Measurements from ENCODE around the gene SMIM45.

Gene SMIM45

DNA sequence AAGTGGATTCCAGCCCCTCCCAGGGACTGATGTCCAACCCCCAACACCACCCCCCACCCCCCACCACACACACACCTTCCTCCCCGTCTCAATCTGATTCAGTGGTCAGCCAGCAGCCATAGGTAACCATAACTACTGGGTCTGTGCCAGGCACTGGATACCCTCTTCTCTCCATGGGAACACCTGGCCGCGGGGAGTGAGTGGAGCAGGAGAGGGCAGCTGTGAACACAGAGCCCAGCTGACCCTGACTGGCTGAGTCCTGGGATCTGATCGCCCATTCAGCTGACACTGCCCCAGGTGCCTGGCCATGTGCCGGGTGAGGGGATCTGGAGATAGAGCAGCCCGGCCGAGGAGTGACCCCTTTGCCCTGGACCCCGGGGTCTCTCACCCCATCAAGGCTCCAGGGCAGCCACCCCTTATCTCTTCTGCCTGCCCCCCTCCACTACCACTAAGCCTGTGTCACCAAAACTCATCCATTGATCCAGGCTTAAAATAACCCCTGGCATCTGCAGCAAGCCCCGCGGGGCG lies 34.5 kb upstream of the SMIM45 start:
- ChIA-PET POLR2A (no interaction called here), CTCF (interaction anchor here (0.8 to 2.4 kb wide), 3 partner anchors 9 to 171 kb away, joined by 3 to 14 read pairs (median 4); partner anchors contain the start of gene TNFRSF13C)
- intact Hi-C loops (cut with micrococcal nuclease) (no loop called here), dilution Hi-C loops (cut with MboI; ENCODE audit: extremely low pct_ligation_motif_present, low sequenced_read_pairs) (no loop called here)
- no peak for DNase-seq (ENCODE audit: low read depth, low spot score)
- Histone ChIP-seq H3K9me3 (replicated peaks; ENCODE audit: control insufficient read depth, insufficient read depth, low read length) (no peaks in the 10 kb centered on the region), H3K27me3 (ENCODE audit: control insufficient read depth in 2 of 2, insufficient read depth in 2 of 2, low read length in 2 of 2) (peaks cover 36 to 43% of the 10 kb centered on the region in 2 experiments), H3K27ac (ENCODE audit: insufficient read depth, low read depth, low read length) (no peak overlapping the region), H3K9ac (replicated peaks; ENCODE audit: extremely low read depth, insufficient read depth, low read length) (no peak overlapping the region), H2AFZ (ENCODE audit: low read depth, low read length) (no peak overlapping the region), H3K36me3 (ENCODE audit: control insufficient read depth in 2 of 2, extremely low read depth in 1 of 2, insufficient read depth in 2 of 2, low read length in 2 of 2) (no peaks in the 10 kb centered on the region), H4K20me1 (replicated peaks; ENCODE audit: control insufficient read depth, extremely low read depth, insufficient read depth, low read length) (no peaks in the 10 kb centered on the region), H3K4me3 (replicated peaks in 1 of 3; ENCODE audit: insufficient read depth in 1 of 3, low read depth in 1 of 3, low read length in 3 of 3) (no peak overlapping the region), H3K9me1 (replicated peaks; ENCODE audit: control insufficient read depth, extremely low read depth, insufficient read depth, low read length) (no peaks in the 10 kb centered on the region), H3K4me2 (ENCODE audit: insufficient read depth, low read length) (no peak overlapping the region), H3K4me1 (ENCODE audit: control insufficient read depth, extremely low read depth, insufficient read depth, low read length) (peaks cover 11% of the 10 kb centered on the region), H3K79me2 (ENCODE audit: control insufficient read depth, insufficient read depth, low read length) (no peaks in the 10 kb centered on the region)
- FAIRE-seq: no peak
- TF ChIP-seq GATA2 (IDR thresholded peaks at IDR 0.05; ENCODE audit: insufficient read depth, insufficient read length, low read depth, low read length) (no peak), MYC (IDR thresholded peaks at IDR 0.05; ENCODE audit: low read depth, low read length) (no peak), POLR2A (IDR thresholded peaks at IDR 0.05; ENCODE audit: low read depth, low read length) (no peak), FOS (IDR thresholded peaks at IDR 0.05; ENCODE audit: borderline replicate concordance, insufficient read depth, low read length) (no peak), JUN (IDR thresholded peaks at IDR 0.05; ENCODE audit: borderline replicate concordance, insufficient read depth, insufficient read length, low read depth) (no peak), POLR2AphosphoS5 (IDR thresholded peaks at IDR 0.05; ENCODE audit: insufficient read depth, low read depth, low read length) (no peak), EZH2 (IDR thresholded peaks at IDR 0.05; ENCODE audit: borderline replicate concordance, low read depth, low read length, severe bottlenecking) (no peak)
- TF ChIP-seq, protein P1, sequence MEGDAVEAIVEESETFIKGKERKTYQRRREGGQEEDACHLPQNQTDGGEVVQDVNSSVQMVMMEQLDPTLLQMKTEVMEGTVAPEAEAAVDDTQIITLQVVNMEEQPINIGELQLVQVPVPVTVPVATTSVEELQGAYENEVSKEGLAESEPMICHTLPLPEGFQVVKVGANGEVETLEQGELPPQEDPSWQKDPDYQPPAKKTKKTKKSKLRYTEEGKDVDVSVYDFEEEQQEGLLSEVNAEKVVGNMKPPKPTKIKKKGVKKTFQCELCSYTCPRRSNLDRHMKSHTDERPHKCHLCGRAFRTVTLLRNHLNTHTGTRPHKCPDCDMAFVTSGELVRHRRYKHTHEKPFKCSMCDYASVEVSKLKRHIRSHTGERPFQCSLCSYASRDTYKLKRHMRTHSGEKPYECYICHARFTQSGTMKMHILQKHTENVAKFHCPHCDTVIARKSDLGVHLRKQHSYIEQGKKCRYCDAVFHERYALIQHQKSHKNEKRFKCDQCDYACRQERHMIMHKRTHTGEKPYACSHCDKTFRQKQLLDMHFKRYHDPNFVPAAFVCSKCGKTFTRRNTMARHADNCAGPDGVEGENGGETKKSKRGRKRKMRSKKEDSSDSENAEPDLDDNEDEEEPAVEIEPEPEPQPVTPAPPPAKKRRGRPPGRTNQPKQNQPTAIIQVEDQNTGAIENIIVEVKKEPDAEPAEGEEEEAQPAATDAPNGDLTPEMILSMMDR (IDR thresholded peaks at IDR 0.05; ENCODE audit: extremely low read depth in 1 of 2, insufficient read depth in 1 of 2, low read depth in 1 of 2, low read length in 2 of 2): no peak
- BruUV-seq (replicated peaks): no TSS peak

All from endothelial cell of umbilical vein (primary cell).